Stomach (tissue), 9 donors: ENCODE results near the gene CNTN1. TPM values are rescaled to one million over a fixed set of nuclear protein-coding genes. Genes with fewer than 3 reads are reported as not detected.
A peak's percentile ranks its signal among the peaks of the same experiment; 100 is the strongest.

Experiments used
- DNase-seq, 2 donors: peaks; one replicate each; pipeline versions ENCODE4 v3.0.0 to v3.0.0-alpha.2; 2013 to 2019
- H3K27ac ChIP-seq, 5 donors: fragments of 200-600 bp in 4 of 5; sonication (generic) in 4 of 5; one replicate each; pipeline ENCODE4 v1.5.1; 2013 to 2019; ENCODE audit warnings: mild to moderate bottlenecking in 1 of 5, moderate library complexity in 1 of 5
- H3K27me3 ChIP-seq, 3 donors: fragments of 200-600 bp; sonication (generic); one replicate each; pipeline ENCODE4 v1.5.1; 2017 to 2019; ENCODE audit warnings: mixed run types in 1 of 3
- H3K36me3 ChIP-seq, 4 donors: fragments of 200-600 bp; sonication (generic); 1 replicate in 3 of 4; 2 replicates in 1 of 4; pipeline ENCODE4 v1.5.1; 2016 to 2019
- H3K4me1 ChIP-seq, 4 donors: fragments of 200-600 bp; sonication (generic); one replicate each; pipeline ENCODE4 v1.5.1; 2016 to 2019
- H3K4me3 ChIP-seq, 4 donors: fragments of 200-600 bp; sonication (generic) in 3 of 4; one replicate each; pipeline ENCODE4 v1.5.1; 2016 to 2019; ENCODE audit warnings: mild to moderate bottlenecking in 1 of 4
- H3K9me3 ChIP-seq, 4 donors: fragments of 200-600 bp; sonication (generic); one replicate each; pipeline ENCODE4 v1.5.1; 2016 to 2019
- CTCF ChIP-seq, 7 experiments: fragments of 450-650 bp in 4 of 7; fragments of 200-600 bp in 3 of 7; sonication (generic) in 3 of 7; IDR thresholded peaks; one replicate each; pipeline ENCODE4 v1.5.1; 2016 to 2019; ENCODE audit warnings: antibody characterized with exemption in 7 of 7, control low read depth in 2 of 7, mild to moderate bottlenecking in 1 of 7
- EP300 ChIP-seq: sonication (generic); formaldehyde crosslinking; IDR thresholded peaks from one replicate; pipeline ENCODE4 v1.6.1; 2017; ENCODE audit warnings: antibody characterized with exemption
- POLR2A ChIP-seq, 4 donors: fragments of 450-650 bp; IDR thresholded peaks; one replicate each; pipeline ENCODE4 v1.6.1; 2016; ENCODE audit warnings: antibody characterized with exemption in 4 of 4, control low read depth in 2 of 4, mild to moderate bottlenecking in 1 of 4, moderate library complexity in 1 of 4
- POLR2AphosphoS5 ChIP-seq, 3 donors: sonication (generic); formaldehyde crosslinking; IDR thresholded peaks; one replicate each; pipeline ENCODE4 v1.6.1; 2016; ENCODE audit warnings: antibody characterized with exemption in 3 of 3
- WGBS, 5 donors: extraction: QIAGEN DNeasy Blood & Tissue Kit in 3 of 5; methylation state at CpG; one replicate each; pipeline versions ENCODE4 v1.1.5 to v1.1.7; 2013 to 2018; 5-methylcytosine and 5-hydroxymethylcytosine counted together
- intact Hi-C: fragments of 100-400 bp; cut with DNase I; formaldehyde crosslinking; loops from one replicate; pipeline ENCODE4 v1.15.1; 2023; ENCODE audit warnings: low total_unique reads
- polyA plus RNA-seq, 3 donors: library from polyadenylated mRNA; stranded (reverse); fragments of 200-250 nt; gene quantifications; one replicate each; pipeline ENCODE4 v1.2.3, GENCODE V29; 2013
- total RNA-seq, 5 donors: library from RNA; depleted of rRNA; stranded (reverse); fragments of >200 nt; gene quantifications; one replicate each; pipeline versions ENCODE4 v1.1.0 to v1.2.3, GENCODE V29; 2014 to 2016
- donor health status: healthy with polysubstance abuse.
- donor health status: Bipolar disorder and iron deficiency.
- donor health status: healthy.

Gene CNTN1
- total and polyA plus RNA-seq, 8 donors, result 0.68 to 68.3 (median 7.1) TPM

- H3K4me1 ChIP-seq, result no peaks in the 10 kb centered on the region
- no peaks in the 10 kb centered on the region for H3K27me3 ChIP-seq
- H3K9me3 ChIP-seq, result no peaks in the 10 kb centered on the region
- TF ChIP-seq EP300 (no peak), POLR2A (IDR thresholded peaks at IDR 0.05) (no peak), POLR2AphosphoS5 (IDR thresholded peaks at IDR 0.05) (no peak), CTCF (IDR thresholded peaks at IDR 0.05) (no peak)
- no peak overlapping the region for H3K4me3 ChIP-seq
- intact Hi-C loops, result loop anchor here (5.0 kb wide), 1 partner anchor 1082 kb away; no protein-coding TSS in a partner anchor
- 68 to 80% (median 70%) methylated on average over 2 of the region's 2 CpGs for WGBS, 5 donors
- H3K27ac ChIP-seq, result no peak overlapping the region
- no peaks in the 10 kb centered on the region for H3K36me3 ChIP-seq
- no peak for DNase-seq
These were observed 253.5 kb downstream of the CNTN1 start for GRCh38 chr12:40945772-40946171.

GRCh38 chr12:40946612-40947194, 254.5 kb downstream of the CNTN1 start:
- no peaks in the 10 kb centered on the region for H3K4me1 ChIP-seq
- no peak overlapping the region for H3K4me3 ChIP-seq
- no peaks in the 10 kb centered on the region for H3K36me3 ChIP-seq
- peak in 1 of 2 donors; percentile 54 for DNase-seq
- no peaks in the 10 kb centered on the region for H3K9me3 ChIP-seq
- TF ChIP-seq POLR2AphosphoS5 (IDR thresholded peaks at IDR 0.05) (no peak), CTCF (IDR thresholded peaks at IDR 0.05) (peak in 5 of 7 experiments; percentile 44 to 72 (median 48)), EP300 (no peak), POLR2A (IDR thresholded peaks at IDR 0.05) (no peak)
- intact Hi-C loops, result loop anchor here (5.0 kb wide), 1 partner anchor 1081 kb away; no protein-coding TSS in a partner anchor
- H3K27me3 ChIP-seq, result no peaks in the 10 kb centered on the region
- H3K27ac ChIP-seq, result no peak overlapping the region
- 0 to 2% (median 0%) methylated on average over 1 of the region's 1 CpG for WGBS, 5 donors

- Histone ChIP-seq H3K27me3 (no peaks in the 10 kb centered on the region), H3K36me3 (no peaks in the 10 kb centered on the region), H3K27ac (no peak overlapping the region), H3K9me3 (no peaks in the 10 kb centered on the region), H3K4me1 (no peaks in the 10 kb centered on the region), H3K4me3 (no peak overlapping the region)
- WGBS, 5 donors, result 33 to 51% (median 43%) methylated on average over 2 of the region's 2 CpGs
- TF ChIP-seq CTCF (IDR thresholded peaks at IDR 0.05) (no peak), POLR2A (IDR thresholded peaks at IDR 0.05) (no peak), EP300 (no peak), POLR2AphosphoS5 (IDR thresholded peaks at IDR 0.05) (no peak)
- intact Hi-C loops, result loop anchor here (5.0 kb wide), 1 partner anchor 1080 kb away; no protein-coding TSS in a partner anchor
- DNase-seq, result no peak
These were observed 255.6 kb downstream of the CNTN1 start for GRCh38 chr12:40947797-40948196.

GRCh38 chr12:40953076-40953475, 260.8 kb downstream of the CNTN1 start:
- TF ChIP-seq EP300 (no peak), CTCF (IDR thresholded peaks at IDR 0.05) (no peak), POLR2AphosphoS5 (IDR thresholded peaks at IDR 0.05) (no peak), POLR2A (IDR thresholded peaks at IDR 0.05) (no peak)
- H3K4me1 ChIP-seq, result no peaks in the 10 kb centered on the region
- H3K27me3 ChIP-seq, result no peaks in the 10 kb centered on the region
- no peaks in the 10 kb centered on the region for H3K9me3 ChIP-seq
- intact Hi-C loops, result no loop called here
- H3K36me3 ChIP-seq, result no peaks in the 10 kb centered on the region
- H3K27ac ChIP-seq, result no peak overlapping the region
- no peak for DNase-seq
- 81 to 91% (median 82%) methylated on average over 2 of the region's 2 CpGs for WGBS, 5 donors
- no peak overlapping the region for H3K4me3 ChIP-seq
